Activated CD8-positive, alpha-beta memory T cell treated with anti-CD3 and anti-CD28 coated beads, Interleukin-2, amount 50 U/mL, for 48 hours (primary cell): ENCODE data around the gene MPC1.
A peak's percentile ranks its signal among the peaks of the same experiment; 100 is the strongest.

ENCODE experiments used
- DNase-seq: peaks from one replicate; pipeline ENCODE4 v3.0.0-alpha.2; 2020

Gene MPC1

GRCh38 chr6:166382933-166383801, at the start of gene MPC1:
MPC1 (minus strand) TSS chr6:166382940; CDS start chr6:166382876, 64 bp downstream.
- DNase-seq = peak; percentile 96

GRCh38 chr6:166430269-166430668, 47.5 kb upstream of the MPC1 start:
- DNase-seq = no peak

GRCh38 chr6:166424431-166424830, 41.7 kb upstream of the MPC1 start:
- DNase-seq = no peak

- DNase-seq = no peak
Measured at GRCh38 chr6:166423781-166424180, 41.0 kb upstream of the MPC1 start.

- no peak for DNase-seq
Measured at GRCh38 chr6:166423051-166423745, 40.5 kb upstream of the MPC1 start.

- no peak for DNase-seq
Measured at GRCh38 chr6:166422201-166422940, 39.6 kb upstream of the MPC1 start.

- no peak for DNase-seq
Measured at GRCh38 chr6:166420351-166420750, 37.6 kb upstream of the MPC1 start.

- no peak for DNase-seq
Measured at GRCh38 chr6:166419717-166420116, 37.0 kb upstream of the MPC1 start.

- peak; percentile 74 for DNase-seq
Measured at GRCh38 chr6:166419286-166419685, 36.5 kb upstream of the MPC1 start.

- no peak for DNase-seq
Measured at GRCh38 chr6:166418691-166419143, 36.0 kb upstream of the MPC1 start.

GRCh38 chr6:166417285-166417691, 34.5 kb upstream of the MPC1 start:
- DNase-seq = peak; percentile 61

- no peak for DNase-seq
Measured at GRCh38 chr6:166415833-166416347, 33.1 kb upstream of the MPC1 start.

GRCh38 chr6:166415306-166415705, 32.6 kb upstream of the MPC1 start:
- no peak for DNase-seq

GRCh38 chr6:166413491-166413951, 30.8 kb upstream of the MPC1 start:
- DNase-seq = no peak

- DNase-seq = no peak
Measured at GRCh38 chr6:166412911-166413384, 30.2 kb upstream of the MPC1 start.

GRCh38 chr6:166412156-166412910, 29.6 kb upstream of the MPC1 start:
- DNase-seq = no peak

GRCh38 chr6:166411721-166412151, 29.0 kb upstream of the MPC1 start:
- DNase-seq = no peak

GRCh38 chr6:166411271-166411670, 28.5 kb upstream of the MPC1 start:
- DNase-seq = no peak

GRCh38 chr6:166410426-166410935, 27.7 kb upstream of the MPC1 start:
- no peak for DNase-seq

- DNase-seq = no peak
Measured at GRCh38 chr6:166408936-166409755, 26.4 kb upstream of the MPC1 start.

GRCh38 chr6:166406197-166406596, 23.5 kb upstream of the MPC1 start:
- no peak for DNase-seq
